ENCODE measurements around the gene ABL2. TPM values are rescaled to one million over a fixed set of nuclear protein-coding genes. Genes with fewer than 3 reads are reported as not detected.
"Not testable (repeated sequence)": the region's sequence is repeated elsewhere in the genome, so short reads cannot be mapped to it uniquely, and the experiment has no call there.

Gene ABL2
- total RNA-seq, 5 donors from 2014 or later (not counting 1 experiment from before 2014, with no cell fraction given): 14.9 to 20.0 (median 15.9) TPM

- Mint-ChIP-seq H3K27ac (peak overlapping the region; percentile 46 to 78), H3K36me3 (peaks cover 4% of the 10 kb centered on the region), H3K9me3 (no peaks in the 10 kb centered on the region), H3K27me3 (no peaks in the 10 kb centered on the region), H3K4me3 (peak overlapping the region; percentile 89 to 93 (median 89)), H3K4me1 (peaks cover 38 to 40% (median 40%) of the 10 kb centered on the region in 3 donors)
- H3K4me1 ChIP-seq (ENCODE audit: control insufficient read depth in 1 of 2, extremely low read depth in 1 of 2, insufficient read depth in 2 of 2, low read length in 2 of 2): peaks cover 9 to 15% of the 10 kb centered on the region in 2 experiments
- POLR2A ChIA-PET: no interaction called here
- WGBS (ENCODE audit: insufficient coverage): 0% methylated on average over 2 of the region's 19 CpGs
- H3K36me3 ChIP-seq (ENCODE audit: control insufficient read depth in 2 of 2, extremely low read depth in 1 of 2, insufficient read depth in 1 of 2, low read length in 1 of 2): peaks cover 0 to 2% of the 10 kb centered on the region in 2 donors
- peak overlapping the region; percentile 58 to 78 for H3K4me3 ChIP-seq (ENCODE audit: control insufficient read depth in 1 of 2, extremely low read depth in 1 of 2, low read length in 1 of 2)
- ATAC-seq (replicated peaks in 1 of 4) (peak in 3 of 4 experiments; percentile 8 to 21 (median 10)), DNase-seq (peak in 14 of 35 experiments; percentile 1 to 28 (median 4))
- no peak overlapping the region for H3K27ac ChIP-seq (ENCODE audit: low read length)
- H3K9me3 ChIP-seq: no peaks in the 10 kb centered on the region
- CTCF ChIA-PET: no interaction called here
- H3K27me3 ChIP-seq (replicated peaks in 1 of 2; ENCODE audit: control insufficient read depth in 2 of 2, extremely low read depth in 1 of 2, insufficient read depth in 2 of 2, low read length in 1 of 2): no peaks in the 10 kb centered on the region
These were observed 679 bp downstream of the ABL2 start for GRCh38 chr1:179228783-179229213.

GRCh38 chr1:179226738-179227137, 2.7 kb downstream of the ABL2 start:
- Mint-ChIP-seq H3K36me3 (peaks cover 7% of the 10 kb centered on the region), H3K27ac (no peak overlapping the region), H3K4me1 (peaks cover 38 to 40% (median 40%) of the 10 kb centered on the region in 3 donors), H3K4me3 (peak overlapping the region in 1 of 3 donors; percentile 3), H3K9me3 (no peaks in the 10 kb centered on the region), H3K27me3 (no peaks in the 10 kb centered on the region)
- POLR2A ChIA-PET: interaction anchor here in 1 of 2 donors (0.5 kb wide), 1 partner anchor 110 kb away, joined by 4 read pairs; no protein-coding TSS in a partner anchor
- CTCF ChIA-PET: interaction anchor here in 1 of 2 donors (0.5 kb wide), 1 partner anchor 148 kb away, joined by 7 read pairs; no protein-coding TSS in a partner anchor
- Histone ChIP-seq H3K36me3 (ENCODE audit: control insufficient read depth in 2 of 2, extremely low read depth in 1 of 2, insufficient read depth in 1 of 2, low read length in 1 of 2) (peaks cover 0 to 2% of the 10 kb centered on the region in 2 donors), H3K27ac (ENCODE audit: low read length) (no peak overlapping the region), H3K4me3 (ENCODE audit: control insufficient read depth in 1 of 2, extremely low read depth in 1 of 2, low read length in 1 of 2) (no peak overlapping the region), H3K4me1 (ENCODE audit: control insufficient read depth in 1 of 2, extremely low read depth in 1 of 2, insufficient read depth in 2 of 2, low read length in 2 of 2) (peaks cover 9 to 15% of the 10 kb centered on the region in 2 experiments), H3K27me3 (replicated peaks in 1 of 2; ENCODE audit: control insufficient read depth in 2 of 2, extremely low read depth in 1 of 2, insufficient read depth in 2 of 2, low read length in 1 of 2) (no peaks in the 10 kb centered on the region), H3K9me3 (no peaks in the 10 kb centered on the region)
- ATAC-seq (replicated peaks in 1 of 4): no peak
- DNase-seq: no peak

- not testable (repeated sequence) for H3K4me3 ChIP-seq (ENCODE audit: control insufficient read depth in 1 of 2, extremely low read depth in 1 of 2, low read length in 1 of 2); H3K36me3 ChIP-seq (ENCODE audit: control insufficient read depth in 2 of 2, extremely low read depth in 1 of 2, insufficient read depth in 1 of 2, low read length in 1 of 2); H3K4me3 Mint-ChIP-seq; H3K27me3 ChIP-seq (replicated peaks in 1 of 2; ENCODE audit: control insufficient read depth in 2 of 2, extremely low read depth in 1 of 2, insufficient read depth in 2 of 2, low read length in 1 of 2); ATAC-seq (replicated peaks in 1 of 4); H3K27ac Mint-ChIP-seq; H3K27me3 Mint-ChIP-seq; H3K9me3 Mint-ChIP-seq; H3K27ac ChIP-seq (ENCODE audit: low read length); DNase-seq; H3K9me3 ChIP-seq
- H3K4me1 Mint-ChIP-seq: peaks cover 32 to 39% (median 36%) of the 10 kb centered on the region in 3 donors
- CTCF ChIA-PET: interaction anchor here (0.6 to 0.7 kb wide), 3 partner anchors 10 to 146 kb away, joined by 3 to 10 read pairs (median 4); no protein-coding TSS in a partner anchor
- H3K36me3 Mint-ChIP-seq: peaks cover 21% of the 10 kb centered on the region
- WGBS (ENCODE audit: insufficient coverage): 67% methylated on average over 1 of the region's 8 CpGs
- POLR2A ChIA-PET: interaction anchor here in 1 of 2 donors (0.6 to 1.0 kb wide), 2 partner anchors 47 to 77 kb away, joined by 3 read pairs; no protein-coding TSS in a partner anchor
- peaks cover 7 to 11% of the 10 kb centered on the region in 2 experiments for H3K4me1 ChIP-seq (ENCODE audit: control insufficient read depth in 1 of 2, extremely low read depth in 1 of 2, insufficient read depth in 2 of 2, low read length in 2 of 2)
These were observed 5.0 kb downstream of the ABL2 start for GRCh38 chr1:179224466-179224865.

GRCh38 chr1:179221121-179221520, 8.4 kb downstream of the ABL2 start:
- H3K4me3 ChIP-seq (ENCODE audit: control insufficient read depth in 1 of 2, extremely low read depth in 1 of 2, low read length in 1 of 2); CTCF ChIA-PET; H3K27ac Mint-ChIP-seq; H3K4me3 Mint-ChIP-seq; POLR2A ChIA-PET; H3K4me1 ChIP-seq (ENCODE audit: control insufficient read depth in 1 of 2, extremely low read depth in 1 of 2, insufficient read depth in 2 of 2, low read length in 2 of 2); H3K27me3 ChIP-seq (replicated peaks in 1 of 2; ENCODE audit: control insufficient read depth in 2 of 2, extremely low read depth in 1 of 2, insufficient read depth in 2 of 2, low read length in 1 of 2); H3K27ac ChIP-seq (ENCODE audit: low read length); H3K36me3 ChIP-seq (ENCODE audit: control insufficient read depth in 2 of 2, extremely low read depth in 1 of 2, insufficient read depth in 1 of 2, low read length in 1 of 2); H3K27me3 Mint-ChIP-seq; H3K9me3 ChIP-seq; DNase-seq; ATAC-seq (replicated peaks in 1 of 4); H3K9me3 Mint-ChIP-seq: not testable (repeated sequence)
- H3K4me1 Mint-ChIP-seq: peaks cover 16 to 20% (median 18%) of the 10 kb centered on the region in 3 donors
- 100% methylated on average over 2 of the region's 7 CpGs for WGBS (ENCODE audit: insufficient coverage)
- H3K36me3 Mint-ChIP-seq: peaks cover 26% of the 10 kb centered on the region

- ChIA-PET POLR2A (no interaction called here), CTCF (no interaction called here)
- H3K27ac ChIP-seq (ENCODE audit: low read length): no peak overlapping the region
- H3K27me3 ChIP-seq (replicated peaks in 1 of 2; ENCODE audit: control insufficient read depth in 2 of 2, extremely low read depth in 1 of 2, insufficient read depth in 2 of 2, low read length in 1 of 2): no peaks in the 10 kb centered on the region
- ATAC-seq (replicated peaks in 1 of 4) (no peak), DNase-seq (no peak)
- H3K36me3 ChIP-seq (ENCODE audit: control insufficient read depth in 2 of 2, extremely low read depth in 1 of 2, insufficient read depth in 1 of 2, low read length in 1 of 2): peaks cover 0 to 7% of the 10 kb centered on the region in 2 donors
- H3K4me3 ChIP-seq (ENCODE audit: control insufficient read depth in 1 of 2, extremely low read depth in 1 of 2, low read length in 1 of 2): no peak overlapping the region
- H3K4me1 ChIP-seq (ENCODE audit: control insufficient read depth in 1 of 2, extremely low read depth in 1 of 2, insufficient read depth in 2 of 2, low read length in 2 of 2): no peaks in the 10 kb centered on the region
- H3K27me3 Mint-ChIP-seq: no peaks in the 10 kb centered on the region
- no peaks in the 10 kb centered on the region for H3K9me3 ChIP-seq
- peaks cover 16 to 22% (median 18%) of the 10 kb centered on the region in 3 donors for H3K4me1 Mint-ChIP-seq
- 93% methylated on average over 3 of the region's 5 CpGs for whole genome bisulfite sequencing (ENCODE audit: insufficient coverage)
- H3K27ac Mint-ChIP-seq: peak overlapping the region in 1 of 2 donors; percentile 44
- H3K36me3 Mint-ChIP-seq: peaks cover 26% of the 10 kb centered on the region
- no peak overlapping the region for H3K4me3 Mint-ChIP-seq
- no peaks in the 10 kb centered on the region for H3K9me3 Mint-ChIP-seq
These were observed 11.5 kb downstream of the ABL2 start for GRCh38 chr1:179217943-179218507.

- DNase-seq; H3K27ac ChIP-seq (ENCODE audit: low read length); H3K27me3 ChIP-seq (replicated peaks in 1 of 2; ENCODE audit: control insufficient read depth in 2 of 2, extremely low read depth in 1 of 2, insufficient read depth in 2 of 2, low read length in 1 of 2); H3K27me3 Mint-ChIP-seq; H3K4me3 Mint-ChIP-seq; POLR2A ChIA-PET; H3K36me3 ChIP-seq (ENCODE audit: control insufficient read depth in 2 of 2, extremely low read depth in 1 of 2, insufficient read depth in 1 of 2, low read length in 1 of 2); H3K9me3 Mint-ChIP-seq; ATAC-seq (replicated peaks in 1 of 4); H3K27ac Mint-ChIP-seq; H3K9me3 ChIP-seq; H3K4me1 ChIP-seq (ENCODE audit: control insufficient read depth in 1 of 2, extremely low read depth in 1 of 2, insufficient read depth in 2 of 2, low read length in 2 of 2); H3K4me3 ChIP-seq (ENCODE audit: control insufficient read depth in 1 of 2, extremely low read depth in 1 of 2, low read length in 1 of 2): not testable (repeated sequence)
- CTCF ChIA-PET: interaction anchor here in 1 of 2 donors (0.6 kb wide), 1 partner anchor 13 kb away, joined by 8 read pairs; no protein-coding TSS in a partner anchor
- Mint-ChIP-seq H3K36me3 (peaks cover 14% of the 10 kb centered on the region), H3K4me1 (peaks cover 14 to 29% (median 20%) of the 10 kb centered on the region in 3 donors)
- 100% methylated on average over 2 of the region's 3 CpGs for WGBS (ENCODE audit: insufficient coverage)
These were observed 16.2 kb downstream of the ABL2 start for GRCh38 chr1:179213317-179213716.
